CD4-positive, alpha-beta T cell treated with Interleukin-6 at 100 ng/mL for 8 hours (primary cell): ENCODE results near the gene AADACL2.
"Not testable (repeated sequence)": the region's sequence is repeated elsewhere in the genome, so short reads cannot be mapped to it uniquely, and the experiment has no call there.

ENCODE experiments used
- DNase-seq: peaks from one replicate; pipeline ENCODE4 v3.0.0-alpha.2; 2020; ENCODE audit warnings: mixed read lengths, low spot score

Gene AADACL2

DNA sequence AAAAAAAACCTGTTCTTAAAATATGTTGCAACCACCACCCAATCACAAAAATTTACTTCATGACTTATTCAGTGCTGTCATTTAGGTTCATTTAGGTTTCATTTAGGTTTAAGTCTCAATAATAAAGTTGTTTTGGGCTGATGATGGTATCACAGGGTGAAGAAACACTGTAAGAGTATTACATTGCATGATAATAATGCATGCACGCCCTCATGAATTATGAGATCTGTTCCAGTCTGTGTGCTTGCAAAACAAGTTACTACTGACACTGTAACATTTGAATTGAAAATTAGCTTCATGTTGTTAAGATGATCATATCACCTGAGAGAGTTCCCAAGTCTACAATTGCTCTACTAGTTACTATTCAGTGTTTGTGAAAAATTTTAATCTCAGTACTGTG, at the start of gene AADACL2:
TSS of gene AADACL2 (plus strand) at position 315 of the 400 bp plus-strand sequence. CDS start 109 bp downstream, outside the sequence.
- DNase-seq = no peak

DNA sequence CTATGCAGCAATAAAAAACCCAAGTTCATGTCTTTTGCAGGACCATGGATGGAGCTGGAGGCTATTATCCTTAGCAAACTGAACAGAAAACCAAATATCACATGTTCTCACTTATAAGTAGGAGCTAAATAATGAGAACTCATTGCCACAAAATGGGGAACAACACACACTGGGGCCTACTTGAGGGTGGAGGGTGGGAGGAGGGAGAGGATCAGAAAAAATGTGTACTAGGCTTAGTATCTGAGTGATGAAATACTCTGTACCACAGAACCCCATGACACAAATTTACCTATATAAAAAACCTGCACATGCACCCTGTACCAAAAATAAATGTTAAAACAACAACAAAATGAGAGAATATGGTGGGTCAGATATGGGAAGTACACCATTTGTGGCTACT, 49.6 kb upstream of the AADACL2 start:
- DNase-seq = no peak

GRCh38 chr3:151686257-151686656, 47.5 kb upstream of the AADACL2 start:
- DNase-seq = no peak

DNA sequence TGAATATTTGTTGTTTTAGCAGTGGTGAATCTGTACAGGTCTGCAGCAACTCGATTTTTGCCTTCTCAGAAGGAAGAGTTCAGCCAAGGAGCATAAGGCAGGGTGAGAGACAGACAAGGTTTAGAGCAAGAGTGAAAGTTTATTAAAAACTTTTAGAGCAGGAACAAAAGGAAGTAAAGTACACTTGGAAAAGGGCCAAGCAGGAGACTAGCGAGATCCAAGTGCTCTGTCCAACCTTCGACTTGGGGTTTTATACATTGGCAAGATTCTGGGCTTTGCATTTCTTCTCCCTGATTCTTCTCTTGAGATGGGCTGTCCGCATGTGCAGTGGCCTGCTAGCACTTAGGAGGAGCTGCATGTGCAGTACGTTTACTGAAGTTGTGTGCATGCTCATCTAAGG, 46.7 kb upstream of the AADACL2 start:
- no peak for DNase-seq

DNA sequence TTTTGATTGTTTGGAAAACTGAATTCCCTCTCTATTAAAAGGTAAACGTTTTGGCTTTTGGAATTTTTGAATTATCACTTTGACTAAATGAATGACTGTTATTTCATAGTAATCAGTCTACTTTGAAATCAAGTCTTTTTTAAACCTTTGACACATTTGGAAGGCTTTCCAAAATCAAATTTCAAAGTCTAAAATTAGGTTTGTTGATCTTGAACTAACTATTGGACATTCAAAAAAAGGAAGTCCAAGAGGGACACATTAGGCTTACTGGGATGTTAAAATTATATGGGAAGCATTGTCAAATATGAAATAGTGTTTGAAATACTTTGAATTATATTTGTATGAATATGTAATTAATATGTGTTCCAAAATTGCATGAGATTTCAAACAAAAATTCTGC, 45.2 kb upstream of the AADACL2 start:
- no peak for DNase-seq

DNA sequence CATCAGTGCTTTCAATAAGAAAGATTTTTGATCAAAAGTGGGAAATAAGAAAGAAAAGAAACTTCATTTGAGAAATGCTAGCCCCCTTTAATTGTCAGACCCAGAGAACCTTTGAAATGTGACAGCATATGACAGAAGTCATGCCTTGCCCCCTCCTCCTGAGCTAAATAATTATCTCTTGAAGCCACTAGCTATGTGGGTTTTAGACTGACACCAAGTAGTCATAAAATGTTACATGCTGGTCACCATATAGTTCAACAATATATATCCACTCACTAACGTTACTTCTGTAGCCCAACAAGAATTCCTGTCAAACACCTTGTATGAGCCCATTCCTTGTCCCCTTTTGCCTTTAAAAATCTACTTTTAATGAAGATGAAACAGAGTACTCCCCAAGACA, 43.1 kb upstream of the AADACL2 start:
- DNase-seq = no peak

DNA sequence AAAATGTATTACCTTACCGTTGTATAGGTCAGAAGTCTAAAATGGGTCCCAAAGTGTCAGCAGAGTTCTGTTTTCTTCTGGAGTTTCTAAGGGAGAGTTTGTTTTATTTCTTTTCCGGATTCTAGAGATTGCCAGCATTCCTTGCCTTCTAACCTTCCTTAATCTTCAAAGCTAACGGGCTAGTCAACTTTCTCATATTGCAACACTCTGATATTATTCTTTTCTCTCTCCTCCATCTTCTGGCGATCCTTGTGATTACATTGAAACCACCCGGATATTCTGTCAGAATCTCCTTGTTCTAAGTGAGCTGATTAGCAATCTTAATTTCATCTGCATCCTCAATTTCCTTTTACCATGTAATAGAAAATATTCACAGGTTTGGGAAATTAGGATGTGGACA, 36.2 kb upstream of the AADACL2 start:
- no peak for DNase-seq

- DNase-seq = no peak
Observed at GRCh38 chr3:151707216-151707615, 26.5 kb upstream of the AADACL2 start.

DNA sequence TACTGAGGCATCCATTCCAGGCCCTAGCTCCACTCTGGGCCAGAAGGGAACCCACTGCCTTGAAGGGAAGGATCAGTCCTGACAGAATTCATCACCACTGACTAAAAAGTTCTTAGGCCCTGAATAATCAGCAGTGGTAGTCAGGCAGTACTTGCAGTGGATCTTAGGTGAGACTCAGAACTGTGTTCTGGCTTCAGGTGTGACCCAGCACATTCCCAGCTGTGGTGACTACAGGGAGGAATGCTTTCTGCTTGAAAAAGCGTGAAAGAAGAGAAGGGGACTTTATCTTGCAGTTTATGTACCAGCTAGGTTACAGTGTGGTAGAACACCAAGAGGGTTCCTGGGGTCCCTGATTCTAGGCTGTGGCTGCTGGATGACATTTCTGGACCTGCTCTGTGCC, 24.9 kb upstream of the AADACL2 start:
- DNase-seq = no peak

GRCh38 chr3:151709847-151710246, 23.9 kb upstream of the AADACL2 start:
- DNase-seq = no peak

DNA sequence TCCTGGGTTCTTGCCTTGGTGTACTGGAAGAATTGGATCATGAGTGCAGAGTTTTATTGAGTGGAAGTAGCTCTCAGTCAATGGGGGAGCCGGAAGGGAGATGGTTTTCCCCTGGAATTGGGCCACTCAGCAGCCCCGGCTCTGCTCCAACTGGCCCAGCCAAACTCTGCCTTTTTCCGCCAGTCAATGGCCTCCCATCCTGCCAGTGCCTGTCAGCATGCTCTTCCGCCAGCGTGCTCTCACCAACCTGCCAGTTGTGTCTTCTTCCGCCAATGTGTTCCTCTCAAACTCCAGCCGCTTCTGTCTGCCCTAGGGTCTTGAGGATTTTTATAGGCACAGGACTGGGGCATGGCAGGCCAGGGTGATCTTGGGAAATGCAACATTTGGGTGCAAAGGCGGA, 12.4 kb upstream of the AADACL2 start:
- no peak for DNase-seq

DNA sequence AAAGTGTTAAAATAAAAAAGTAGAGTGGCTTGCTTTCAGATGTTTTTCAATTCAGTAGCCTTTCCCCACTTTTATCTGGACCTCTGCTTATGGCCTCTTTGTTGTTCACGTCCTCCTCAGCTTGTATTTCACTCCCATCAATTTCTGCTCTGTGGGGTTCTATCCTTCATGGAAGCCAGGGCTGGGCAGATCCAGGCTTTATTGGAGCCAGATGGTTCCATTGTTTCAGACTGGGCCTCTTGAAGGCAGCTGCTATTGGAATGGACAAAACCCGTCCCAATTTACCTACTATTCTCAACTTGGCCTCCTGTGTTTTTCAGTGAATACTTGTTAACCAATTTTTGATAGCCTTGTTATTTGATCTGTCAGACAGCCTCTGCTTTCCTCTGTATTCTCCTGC, 10.9 kb upstream of the AADACL2 start:
- no peak for DNase-seq

DNA sequence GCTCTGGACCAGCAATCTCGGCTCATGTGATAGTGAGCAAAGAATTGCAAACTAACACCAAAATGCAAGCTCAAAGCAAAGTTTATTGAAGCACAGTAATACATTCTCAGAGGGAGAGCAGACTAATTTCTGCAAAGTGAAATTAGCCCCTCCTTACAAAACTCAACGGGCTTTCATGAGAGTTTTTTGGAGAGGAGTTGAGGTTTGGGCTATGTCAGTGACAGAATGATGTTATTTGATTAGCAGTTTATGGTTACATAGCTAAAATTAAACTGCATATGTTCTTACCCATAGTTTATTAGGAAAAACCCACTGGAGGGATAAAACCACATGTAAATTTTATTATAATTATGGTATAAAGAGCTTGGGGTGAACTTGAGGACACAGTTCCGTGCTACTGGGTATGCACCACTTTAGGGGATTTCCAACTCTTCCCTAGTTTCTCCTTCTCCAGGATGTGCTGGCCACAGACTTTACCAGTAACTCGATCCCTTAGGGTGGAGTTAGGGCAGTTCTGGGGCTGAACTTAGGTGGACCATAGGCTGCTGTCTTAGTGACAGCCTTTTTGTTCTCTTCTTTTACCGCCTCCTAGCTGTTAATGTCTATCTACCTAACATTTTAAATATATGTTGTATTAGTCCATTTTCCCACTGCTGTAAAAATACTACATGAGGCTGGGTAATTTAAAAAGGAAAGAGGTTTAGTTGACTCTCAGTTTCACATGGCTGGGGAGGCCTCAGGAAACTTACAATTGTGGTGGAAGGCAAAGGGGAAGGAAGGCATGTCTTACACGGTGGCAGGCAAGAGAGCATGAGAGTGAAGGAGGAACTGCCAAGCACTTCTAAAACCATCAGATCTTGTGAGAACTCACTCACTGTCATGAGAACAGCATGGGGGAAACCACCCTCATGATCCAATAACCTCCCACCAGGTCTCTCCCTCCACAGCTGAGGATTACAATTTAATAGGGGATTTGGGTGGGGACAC, 8.9 kb upstream of the AADACL2 start:
- no peak for DNase-seq

DNA sequence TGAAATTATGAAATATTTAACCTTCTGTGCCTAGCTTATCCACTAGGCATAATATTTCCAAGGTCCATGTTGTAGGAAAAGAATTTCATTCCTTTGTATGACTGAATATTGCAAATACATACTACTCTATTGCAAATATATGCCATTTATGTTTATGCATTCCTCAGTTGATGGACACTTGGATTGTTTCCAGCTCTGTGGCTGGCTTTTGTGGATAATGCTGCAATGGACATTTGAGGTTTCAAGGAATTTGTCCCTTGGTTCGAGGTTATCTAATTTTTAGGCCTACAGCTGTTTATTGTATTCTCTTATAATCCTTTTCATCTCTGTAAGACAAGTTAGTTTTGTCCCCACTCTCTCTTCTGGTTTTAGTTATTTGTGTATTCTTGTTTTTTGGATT, 7.7 kb upstream of the AADACL2 start:
- DNase-seq = no peak

- DNase-seq = no peak
Observed at GRCh38 chr3:151732861-151733260, 866 bp upstream of the AADACL2 start.

DNA sequence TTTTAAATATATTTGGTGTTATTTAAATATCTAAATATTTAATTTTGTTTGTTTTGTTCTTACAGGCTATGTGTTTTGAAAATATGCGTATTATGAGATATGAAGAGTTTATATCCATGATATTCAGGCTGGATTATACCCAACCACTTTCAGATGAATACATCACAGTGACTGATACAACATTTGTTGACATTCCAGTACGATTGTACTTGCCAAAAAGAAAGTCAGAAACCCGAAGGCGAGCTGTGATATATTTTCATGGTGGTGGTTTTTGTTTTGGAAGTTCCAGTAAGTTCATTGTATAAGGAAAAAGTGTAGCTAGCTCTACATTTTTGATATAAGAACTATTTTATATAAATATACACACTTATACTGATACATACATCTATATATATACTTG, 6.9 kb downstream of the AADACL2 start:
- no peak for DNase-seq

DNA sequence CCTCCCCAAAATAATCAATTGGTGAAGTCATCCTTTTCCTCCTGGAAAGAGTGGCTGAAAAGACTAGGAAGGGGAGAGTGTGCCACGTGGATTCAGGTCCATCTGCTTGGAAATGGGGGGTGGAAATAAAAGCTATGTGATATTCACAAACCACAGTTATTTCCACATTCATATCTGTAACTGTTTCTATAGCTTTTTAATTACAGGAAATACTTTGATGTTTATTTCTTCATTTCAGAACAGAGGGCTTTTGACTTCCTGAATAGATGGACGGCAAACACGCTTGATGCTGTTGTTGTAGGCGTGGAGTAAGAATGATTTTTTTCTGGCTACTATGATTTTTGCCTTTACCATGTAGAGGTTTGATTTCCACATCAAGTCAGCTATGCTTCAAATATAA, 10.1 kb downstream of the AADACL2 start:
- no peak for DNase-seq

- no peak for DNase-seq
Observed at GRCh38 chr3:151750181-151750580, 16.5 kb downstream of the AADACL2 start.

- no peak for DNase-seq
Observed at GRCh38 chr3:151750678-151751077, 17.0 kb downstream of the AADACL2 start.

DNA sequence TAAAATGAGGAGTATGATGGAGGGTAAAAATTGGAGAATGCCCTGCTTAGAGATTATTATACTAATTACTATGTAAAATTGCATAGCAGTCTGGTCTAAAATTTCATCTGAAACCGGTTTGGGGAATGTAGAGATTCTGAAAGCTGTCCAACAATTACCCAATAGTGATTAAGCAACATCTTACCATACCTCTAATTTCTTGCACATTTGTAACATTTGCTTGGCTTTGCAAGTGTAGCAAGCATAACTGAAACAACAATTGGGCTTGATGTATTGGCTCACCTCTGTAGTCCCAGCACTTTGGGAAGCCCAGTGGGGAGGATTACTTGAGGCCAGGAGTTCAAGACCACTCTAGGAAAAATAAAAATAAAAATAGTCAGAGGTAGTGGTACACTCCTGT, 17.4 kb downstream of the AADACL2 start:
- DNase-seq = no peak

DNA sequence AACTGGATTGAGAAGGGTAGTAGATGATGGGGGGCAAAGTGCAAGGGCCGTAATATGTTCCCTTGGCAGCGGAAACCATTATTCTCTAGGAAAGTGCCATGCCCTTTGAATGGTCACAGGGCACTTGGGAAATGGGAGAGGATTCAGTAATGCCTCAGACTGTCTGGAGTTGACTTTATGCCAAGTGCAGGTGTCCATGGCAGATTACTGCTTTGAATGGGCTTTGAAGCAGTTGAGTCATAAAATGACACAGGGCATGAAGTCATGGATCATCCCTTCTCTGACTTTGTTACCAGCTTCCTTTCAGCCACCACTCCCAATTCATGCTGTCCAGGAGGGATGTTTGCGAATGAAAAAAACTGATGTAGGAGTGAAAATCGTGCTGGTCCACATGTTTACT, 20.1 kb downstream of the AADACL2 start:
- no peak for DNase-seq

GRCh38 chr3:151761581-151761980, 27.9 kb downstream of the AADACL2 start:
- no peak for DNase-seq

- DNase-seq = not testable (repeated sequence)
Observed at GRCh38 chr3:151764699-151765098, 31.0 kb downstream of the AADACL2 start.

DNA sequence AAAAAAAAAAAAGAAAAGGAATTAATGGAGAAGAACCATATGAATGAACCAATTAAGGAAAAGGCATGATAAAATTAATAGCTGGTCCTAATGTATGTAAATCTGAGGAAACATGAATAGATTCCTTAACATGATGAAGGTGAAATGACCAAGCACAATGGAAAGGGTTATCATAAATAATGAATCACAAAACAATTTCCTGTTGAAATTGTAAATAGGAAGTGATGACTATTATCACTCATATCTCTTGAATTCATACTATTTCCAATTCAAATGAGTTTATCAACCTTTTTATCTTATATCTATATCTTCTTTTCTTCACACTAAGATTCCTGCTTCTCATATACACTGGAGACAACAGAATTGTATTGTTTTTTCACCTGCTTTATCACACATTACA, 32.0 kb downstream of the AADACL2 start:
- no peak for DNase-seq
